ENCODE measurements around the gene NALCN.

NALCN gene

GRCh38 chr13:101267656-101268055 is 148.7 kb downstream of the NALCN start:
- DNase-seq, result no peak

- no peak for DNase-seq
These were observed 150.4 kb downstream of the NALCN start for GRCh38 chr13:101265934-101266333.

- no peak for DNase-seq
These were observed 151.4 kb downstream of the NALCN start for GRCh38 chr13:101264931-101265330.

- DNase-seq, result no peak
These were observed 154.0 kb downstream of the NALCN start for GRCh38 chr13:101262306-101262705.

- DNase-seq, result no peak
These were observed 157.8 kb downstream of the NALCN start for GRCh38 chr13:101258509-101258908.

- DNase-seq, result peak; percentile 22 to 37
These were observed 158.2 kb downstream of the NALCN start for GRCh38 chr13:101258071-101258470.

- DNase-seq, result no peak
These were observed 167.4 kb downstream of the NALCN start for GRCh38 chr13:101248739-101249514.

GRCh38 chr13:101242720-101243119 is 173.6 kb downstream of the NALCN start:
- DNase-seq, result no peak

GRCh38 chr13:101238555-101238954 is 177.8 kb downstream of the NALCN start:
- no peak for DNase-seq

GRCh38 chr13:101231751-101232428 is 184.4 kb downstream of the NALCN start:
- no peak for DNase-seq

- DNase-seq, result no peak
These were observed 185.9 kb downstream of the NALCN start for GRCh38 chr13:101230271-101230890.

- DNase-seq, result no peak
These were observed 196.6 kb downstream of the NALCN start for GRCh38 chr13:101219609-101220265.

- DNase-seq, result no peak
These were observed 197.8 kb downstream of the NALCN start for GRCh38 chr13:101218484-101218883.

GRCh38 chr13:101217086-101217485 is 199.2 kb downstream of the NALCN start:
- no peak for DNase-seq

GRCh38 chr13:101211261-101211660 is 205.0 kb downstream of the NALCN start:
- no peak for DNase-seq

- DNase-seq, result no peak
These were observed 205.5 kb downstream of the NALCN start for GRCh38 chr13:101210774-101211173.

- no peak for DNase-seq
These were observed 207.0 kb downstream of the NALCN start for GRCh38 chr13:101209206-101209893.

- no peak for DNase-seq
These were observed 210.9 kb downstream of the NALCN start for GRCh38 chr13:101205408-101205807.

- DNase-seq, result no peak
These were observed 211.9 kb downstream of the NALCN start for GRCh38 chr13:101204270-101205020.

GRCh38 chr13:101202590-101202989 is 213.7 kb downstream of the NALCN start:
- no peak for DNase-seq

GRCh38 chr13:101190976-101191375 is 225.3 kb downstream of the NALCN start:
- no peak for DNase-seq

GRCh38 chr13:101190337-101190736 is 226.0 kb downstream of the NALCN start:
- no peak for DNase-seq
